T-cell (primary cell): ENCODE data around the gene ARHGAP24. TPM values are rescaled to one million over a fixed set of nuclear protein-coding genes. Genes with fewer than 3 reads are reported as not detected.

Experiments
- ATAC-seq, 4 experiments: fragments of 200-7000 bp in 3 of 4; fragments of 150-1000 bp in 1 of 4; cut with Tn5 transposase; replicated peaks in 1 of 4; 1 replicate in 3 of 4; 2 replicates in 1 of 4; pipeline ENCODE4 v1.10.0; 2021; ENCODE audit warnings: moderate library complexity in 3 of 4, mild to moderate bottlenecking in 2 of 4, moderate number of reproducible peaks in 1 of 4
- CTCF ChIA-PET, 2 donors: fragments of 300-600 bp; sonication (Branson Sonifier 250); formaldehyde crosslinking; loops; one replicate each; lab custom pipeline; 2022; ENCODE audit warnings: antibody characterized with exemption in 2 of 2; lab: Charles Lee
- POLR2A ChIA-PET, 2 donors: fragments of 300-600 bp; sonication (Branson Sonifier 250); formaldehyde crosslinking; loops; one replicate each; lab custom pipeline; 2022; ENCODE audit warnings: antibody characterized with exemption in 2 of 2; lab: Charles Lee
- DNase-seq, 35 experiments: peaks; one replicate each; pipeline versions ENCODE4 v3.0.0 to v3.0.0-alpha.2; 2013 to 2023
- H3K27ac ChIP-seq: one replicate; pipeline ENCODE4 v1.5.1; 2013; ENCODE audit warnings: low read length
- H3K27me3 ChIP-seq, 2 experiments: replicated peaks in 1 of 2; 1 replicate in 1 of 2; 2 replicates in 1 of 2; pipeline versions ENCODE4 v1.6.1 to v1.7.0; 2013; ENCODE audit warnings: low read length in 1 of 2, mixed read lengths in 1 of 2; ENCODE audit not compliant: control insufficient read depth in 2 of 2, insufficient read depth in 2 of 2; ENCODE audit errors: extremely low read depth in 1 of 2
- H3K36me3 ChIP-seq, 2 donors: 1 replicate in 1 of 2; 2 replicates in 1 of 2; pipeline versions ENCODE4 v1.6.1 to v1.7.0; 2013; ENCODE audit warnings: low read length in 1 of 2; ENCODE audit not compliant: control insufficient read depth in 2 of 2, insufficient read depth in 1 of 2; ENCODE audit errors: extremely low read depth in 1 of 2
- H3K4me1 ChIP-seq, 2 experiments: 1 replicate in 1 of 2; 2 replicates in 1 of 2; pipeline versions ENCODE4 v1.6.1 to v1.7.0; 2013; ENCODE audit warnings: low read length in 2 of 2, mixed read lengths in 1 of 2; ENCODE audit not compliant: insufficient read depth in 2 of 2, control insufficient read depth in 1 of 2; ENCODE audit errors: extremely low read depth in 1 of 2
- H3K4me3 ChIP-seq, 2 donors: 1 replicate in 1 of 2; 2 replicates in 1 of 2; pipeline versions ENCODE4 v1.5.1 to v1.7.0; 2013; ENCODE audit warnings: mild to moderate bottlenecking in 2 of 2, low read length in 1 of 2, moderate library complexity in 1 of 2; ENCODE audit not compliant: control insufficient read depth in 1 of 2; ENCODE audit errors: extremely low read depth in 1 of 2
- H3K9me3 ChIP-seq: 2 replicates; pipeline ENCODE4 v1.7.0; 2013
- H3K27ac Mint-ChIP-seq, 2 donors: one replicate each; pipeline ENCODE4 v1.8.0; 2020 to 2021; ENCODE audit warnings: mild to moderate bottlenecking in 2 of 2, mixed read lengths in 2 of 2
- H3K27me3 Mint-ChIP-seq, 2 donors: one replicate each; pipeline ENCODE4 v1.8.0; 2021 to 2022; ENCODE audit warnings: mixed read lengths in 2 of 2
- H3K36me3 Mint-ChIP-seq: one replicate; pipeline ENCODE4 v1.8.0; 2021; ENCODE audit warnings: mixed read lengths
- H3K4me1 Mint-ChIP-seq, 3 donors: one replicate each; pipeline ENCODE4 v1.8.0; 2020 to 2022; ENCODE audit warnings: mixed read lengths in 3 of 3, mild to moderate bottlenecking in 1 of 3
- H3K4me3 Mint-ChIP-seq, 3 donors: one replicate each; pipeline ENCODE4 v1.8.0; 2020 to 2022; ENCODE audit warnings: mild to moderate bottlenecking in 3 of 3, mixed read lengths in 3 of 3, moderate library complexity in 3 of 3
- H3K9me3 Mint-ChIP-seq, 3 donors: one replicate each; pipeline ENCODE4 v1.8.0; 2020 to 2022; ENCODE audit warnings: mixed read lengths in 3 of 3
- WGBS: methylation state at CpG from one replicate; pipeline ENCODE4 v1.1.5; 2013; ENCODE audit warnings: missing lambda C conversion rate; ENCODE audit not compliant: insufficient coverage; 5-methylcytosine and 5-hydroxymethylcytosine counted together
- total RNA-seq, 35 experiments: library from RNA in 6 of 35; stranded (reverse) in 6 of 35; fragments of 120-200 nt in 1 of 35; gene quantifications; one replicate each; pipeline versions ENCODE4 v1.2.1 to v1.2.4 and lab custom pipeline; 2013 to 2026

The ARHGAP24 gene
- total RNA-seq, 5 donors from 2014 or later (not counting 1 experiment from before 2014, with no cell fraction given): 0.45 to 2.7 (median 1.8) TPM

DNA sequence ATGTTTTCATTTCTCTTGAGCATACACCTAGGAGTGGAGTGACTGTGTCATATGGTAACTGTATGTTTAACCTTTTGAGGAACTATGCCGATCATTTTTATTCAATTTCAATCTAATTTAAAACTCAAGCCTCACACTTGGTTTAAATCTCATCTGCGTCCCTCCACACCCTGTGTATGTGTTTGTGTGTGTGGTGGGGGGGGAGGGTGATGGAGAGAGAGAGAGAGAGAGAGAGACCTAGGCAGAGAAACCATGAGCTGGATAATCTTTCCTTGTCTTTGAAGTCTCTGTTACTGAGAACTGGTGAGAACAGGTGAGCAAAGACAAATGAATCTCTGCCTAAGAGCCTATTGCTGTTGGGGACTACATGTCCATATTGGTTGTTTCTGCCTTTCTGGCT, 105.0 kb downstream of the ARHGAP24 start:
- POLR2A ChIA-PET: no interaction called here
- no peaks in the 10 kb centered on the region for H3K27me3 Mint-ChIP-seq
- no peak for DNase-seq
- peaks cover 0 to 2% (median 0%) of the 10 kb centered on the region in 3 donors for H3K9me3 Mint-ChIP-seq
- H3K4me1 Mint-ChIP-seq: no peaks in the 10 kb centered on the region
- Histone ChIP-seq H3K27me3 (no peaks in the 10 kb centered on the region), H3K4me1 (no peaks in the 10 kb centered on the region), H3K4me3 (no peak overlapping the region), H3K27ac (no peak overlapping the region), H3K36me3 (no peaks in the 10 kb centered on the region), H3K9me3 (no peaks in the 10 kb centered on the region)
- CTCF ChIA-PET: no interaction called here
- WGBS: no CpG with 5 or more reads among the region's 2 CpGs
- no peaks in the 10 kb centered on the region for H3K36me3 Mint-ChIP-seq
- no peak overlapping the region for H3K27ac Mint-ChIP-seq
- H3K4me3 Mint-ChIP-seq: no peak overlapping the region
- no peak for ATAC-seq

DNA sequence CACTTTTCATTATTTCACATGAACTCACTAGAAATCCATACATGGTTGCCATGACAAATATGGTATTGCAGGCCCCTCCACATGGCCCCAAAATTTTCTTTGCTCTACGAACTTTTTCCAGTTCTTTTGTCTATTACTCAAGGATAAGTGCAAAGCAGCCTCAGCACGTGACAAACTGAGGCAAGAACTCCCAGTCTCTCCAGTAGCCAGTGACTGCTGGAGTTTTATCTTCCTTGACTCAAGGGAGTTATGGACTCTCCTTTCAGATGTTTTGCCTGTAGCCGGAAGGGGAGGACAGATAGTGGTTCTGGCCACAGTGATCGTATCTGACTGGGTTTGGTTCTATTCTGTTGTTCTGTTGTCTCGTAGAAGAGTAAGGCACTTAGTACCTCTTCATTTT, 105.5 kb downstream of the ARHGAP24 start:
- ChIA-PET POLR2A (no interaction called here), CTCF (no interaction called here)
- H3K27me3 Mint-ChIP-seq: no peaks in the 10 kb centered on the region
- Histone ChIP-seq H3K9me3 (no peaks in the 10 kb centered on the region), H3K27me3 (no peaks in the 10 kb centered on the region), H3K27ac (no peak overlapping the region), H3K36me3 (no peaks in the 10 kb centered on the region), H3K4me1 (no peaks in the 10 kb centered on the region), H3K4me3 (no peak overlapping the region)
- H3K9me3 Mint-ChIP-seq: peaks cover 0 to 2% (median 0%) of the 10 kb centered on the region in 3 donors
- no peak overlapping the region for H3K27ac Mint-ChIP-seq
- no peaks in the 10 kb centered on the region for H3K4me1 Mint-ChIP-seq
- H3K36me3 Mint-ChIP-seq: no peaks in the 10 kb centered on the region
- WGBS: 71% methylated on average over 1 of the region's 5 CpGs
- no peak overlapping the region for H3K4me3 Mint-ChIP-seq
- ATAC-seq (no peak), DNase-seq (no peak)

DNA sequence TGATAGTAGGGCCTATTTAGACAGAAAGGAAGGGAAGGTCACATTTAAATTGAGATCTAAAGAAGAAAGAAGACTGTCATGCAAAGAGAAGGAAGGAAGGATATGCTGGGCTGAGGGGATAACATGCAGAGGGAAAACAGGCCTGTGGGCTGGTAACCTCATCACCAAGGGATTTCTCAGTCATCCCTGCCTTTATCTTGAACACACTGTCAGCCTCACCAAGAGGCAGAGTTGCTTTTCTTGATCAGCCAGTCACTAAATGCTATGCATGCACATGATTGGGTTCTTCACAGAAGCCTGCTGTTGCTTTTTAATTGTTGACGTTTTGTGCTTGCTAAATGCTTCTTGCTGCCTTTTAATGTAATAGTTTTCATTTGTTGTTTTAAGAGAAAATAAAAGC, 113.0 kb downstream of the ARHGAP24 start:
- Histone ChIP-seq H3K36me3 (no peaks in the 10 kb centered on the region), H3K4me1 (no peaks in the 10 kb centered on the region), H3K27ac (no peak overlapping the region), H3K9me3 (no peaks in the 10 kb centered on the region), H3K27me3 (no peaks in the 10 kb centered on the region), H3K4me3 (no peak overlapping the region)
- ChIA-PET CTCF (no interaction called here), POLR2A (no interaction called here)
- ATAC-seq: no peak
- WGBS: no CpG with 5 or more reads among the region's 1 CpG
- no peak for DNase-seq
- no peak overlapping the region for H3K27ac Mint-ChIP-seq
- no peaks in the 10 kb centered on the region for H3K4me1 Mint-ChIP-seq
- no peaks in the 10 kb centered on the region for H3K36me3 Mint-ChIP-seq
- H3K27me3 Mint-ChIP-seq: no peaks in the 10 kb centered on the region
- H3K9me3 Mint-ChIP-seq: peaks cover 0 to 15% (median 6%) of the 10 kb centered on the region in 3 donors
- H3K4me3 Mint-ChIP-seq: no peak overlapping the region

DNA sequence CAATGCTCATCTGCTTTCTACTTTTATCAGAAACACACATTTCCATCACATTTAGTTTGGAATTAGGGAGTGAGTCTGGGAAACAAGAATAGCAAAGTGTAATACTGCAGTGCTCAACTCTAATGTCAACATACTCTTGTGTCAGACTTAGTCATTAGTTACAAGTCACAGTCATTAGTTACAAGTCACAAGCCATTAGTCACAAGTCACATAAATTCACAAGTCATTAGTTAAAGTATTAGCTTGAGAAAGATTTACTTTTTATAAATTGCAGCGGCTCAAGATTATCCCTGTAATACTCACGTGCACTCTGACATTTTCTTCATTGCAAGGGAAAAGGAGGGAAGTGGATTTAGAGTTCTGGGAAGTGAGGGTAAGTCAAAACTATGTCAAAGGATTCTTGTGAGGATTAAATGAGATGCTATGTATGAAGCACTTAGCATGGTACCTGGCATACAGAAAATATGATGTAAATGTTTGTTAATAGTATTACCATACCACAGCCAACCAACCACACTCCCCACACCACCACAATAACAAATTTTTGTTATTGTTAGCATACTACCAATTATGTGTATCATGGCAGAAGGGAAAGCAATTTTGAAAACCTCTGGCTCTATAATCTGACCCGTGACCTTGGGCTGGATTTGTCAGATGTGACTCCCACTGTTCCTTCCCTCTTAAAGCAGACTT, 116.6 kb downstream of the ARHGAP24 start:
- Histone ChIP-seq H3K9me3 (no peaks in the 10 kb centered on the region), H3K4me3 (no peak overlapping the region), H3K27me3 (no peaks in the 10 kb centered on the region), H3K36me3 (no peaks in the 10 kb centered on the region), H3K27ac (no peak overlapping the region), H3K4me1 (no peaks in the 10 kb centered on the region)
- Mint-ChIP-seq H3K27me3 (no peaks in the 10 kb centered on the region), H3K4me3 (no peak overlapping the region), H3K4me1 (no peaks in the 10 kb centered on the region), H3K27ac (no peak overlapping the region), H3K36me3 (no peaks in the 10 kb centered on the region), H3K9me3 (peaks cover 0 to 8% (median 4%) of the 10 kb centered on the region in 3 donors)
- POLR2A ChIA-PET: no interaction called here
- WGBS: 75% methylated on average over 2 of the region's 3 CpGs
- CTCF ChIA-PET: no interaction called here
- ATAC-seq (no peak), DNase-seq (no peak)

DNA sequence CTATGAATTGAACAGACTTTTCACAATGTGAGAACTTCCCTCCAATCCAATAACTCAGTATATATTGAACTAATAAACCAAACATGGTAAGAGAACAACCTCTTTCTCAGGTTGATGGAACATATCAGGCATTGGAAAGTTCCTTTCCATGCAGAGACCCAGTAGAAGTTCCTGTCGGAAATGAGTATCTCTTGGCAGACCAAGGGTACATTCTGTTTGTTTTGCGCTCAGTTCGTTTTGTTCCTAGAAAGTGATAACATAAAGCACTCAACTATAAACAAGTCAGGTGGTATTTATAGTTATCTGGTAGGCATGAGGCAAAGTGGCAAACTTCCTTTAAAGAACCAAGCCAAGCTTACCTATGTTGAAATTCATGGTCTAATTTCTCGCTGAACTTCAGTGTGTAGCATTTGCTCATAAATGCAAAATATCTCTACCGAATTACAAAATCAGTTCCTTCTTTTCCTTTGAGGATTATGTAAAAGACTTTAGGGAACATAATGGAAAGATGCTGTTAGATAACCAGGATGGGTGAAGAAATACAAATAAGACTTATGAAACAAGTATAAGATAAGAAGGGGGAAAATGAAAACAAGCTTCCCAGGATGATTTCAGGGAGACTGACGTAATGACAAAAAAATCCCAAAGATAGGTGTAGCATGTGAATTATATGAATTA, 120.3 kb downstream of the ARHGAP24 start:
- WGBS: no CpG with 5 or more reads among the region's 6 CpGs
- no peak for DNase-seq
- no peak overlapping the region for H3K27ac ChIP-seq
- no peak for ATAC-seq
- H3K4me3 Mint-ChIP-seq: no peak overlapping the region
- no peaks in the 10 kb centered on the region for H3K4me1 Mint-ChIP-seq
- no peak overlapping the region for H3K27ac Mint-ChIP-seq
- CTCF ChIA-PET: no interaction called here
- no peaks in the 10 kb centered on the region for H3K36me3 ChIP-seq
- no peaks in the 10 kb centered on the region for H3K36me3 Mint-ChIP-seq
- H3K27me3 ChIP-seq: no peaks in the 10 kb centered on the region
- H3K4me3 ChIP-seq: no peak overlapping the region
- H3K4me1 ChIP-seq: no peaks in the 10 kb centered on the region
- H3K9me3 Mint-ChIP-seq: peaks cover 0 to 8% (median 0%) of the 10 kb centered on the region in 3 donors
- POLR2A ChIA-PET: no interaction called here
- no peaks in the 10 kb centered on the region for H3K9me3 ChIP-seq
- no peaks in the 10 kb centered on the region for H3K27me3 Mint-ChIP-seq

DNA sequence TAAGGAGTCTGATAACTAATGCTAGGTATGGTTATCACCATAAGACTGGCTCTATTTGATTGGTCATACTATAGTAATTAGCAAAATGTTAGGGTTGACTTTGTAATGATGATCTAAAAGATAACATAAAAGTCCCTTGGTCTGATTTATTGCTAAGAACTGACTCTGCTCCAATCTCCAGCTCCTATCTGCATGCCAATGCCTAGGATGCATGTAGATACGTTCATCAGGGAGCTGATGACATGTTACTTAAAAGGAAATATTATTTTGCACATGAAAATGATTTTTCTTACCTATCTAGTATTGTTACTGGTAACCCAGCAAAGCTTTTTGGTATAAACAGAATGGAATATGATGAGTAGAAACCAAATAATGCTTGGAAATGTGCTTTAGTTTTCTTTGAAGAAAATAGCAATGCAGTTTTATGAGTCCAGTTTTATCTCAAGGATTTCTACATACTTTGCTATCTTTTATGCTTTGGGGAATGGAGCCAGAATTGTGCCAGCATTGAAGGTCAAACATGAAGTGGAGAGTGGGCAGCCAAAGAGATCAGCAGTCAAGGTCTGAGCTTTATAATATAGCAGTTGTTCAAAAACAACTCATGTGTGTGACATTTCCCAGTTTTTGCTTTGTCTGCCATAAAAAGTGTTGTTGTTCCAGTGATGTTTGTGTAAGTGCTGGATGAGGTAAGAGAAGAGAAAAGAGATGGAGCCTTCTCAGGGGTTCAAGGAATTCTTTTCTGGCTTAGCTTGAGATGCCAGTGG, 121.0 kb downstream of the ARHGAP24 start:
- no CpG with 5 or more reads among the region's 1 CpG for WGBS
- Mint-ChIP-seq H3K36me3 (no peaks in the 10 kb centered on the region), H3K27me3 (no peaks in the 10 kb centered on the region), H3K27ac (no peak overlapping the region), H3K9me3 (peaks cover 0 to 8% (median 0%) of the 10 kb centered on the region in 3 donors), H3K4me1 (no peaks in the 10 kb centered on the region), H3K4me3 (no peak overlapping the region)
- POLR2A ChIA-PET: no interaction called here
- DNase-seq (no peak), ATAC-seq (no peak)
- no peak overlapping the region for H3K27ac ChIP-seq
- no peaks in the 10 kb centered on the region for H3K27me3 ChIP-seq
- CTCF ChIA-PET: no interaction called here
- H3K4me1 ChIP-seq: no peaks in the 10 kb centered on the region
- no peaks in the 10 kb centered on the region for H3K9me3 ChIP-seq
- no peak overlapping the region for H3K4me3 ChIP-seq
- H3K36me3 ChIP-seq: no peaks in the 10 kb centered on the region
